Activated CD8-positive, alpha-beta memory T cell treated with anti-CD3 and anti-CD28 coated beads, Interleukin-2, amount 10 ng/mL, durations not matched to agents 7 days and 5 days (primary cell): ENCODE measurements around the gene TIAM1. TPM values are rescaled to one million over a fixed set of nuclear protein-coding genes. Genes with fewer than 3 reads are reported as not detected.
A peak's percentile ranks its signal among the peaks of the same experiment; 100 is the strongest.

Source experiments
- ATAC-seq: fragments of 150-1000 bp; cut with Tn5 transposase; one replicate; pipeline ENCODE4 v1.10.0; 2021; ENCODE audit warnings: moderate library complexity
- CTCF ChIA-PET: fragments of 350-600 bp; sonication (Branson Sonifier 250); formaldehyde crosslinking; loops from one replicate; lab custom pipeline; 2021; ENCODE audit warnings: antibody characterized with exemption; lab: Charles Lee
- DNase-seq: peaks from one replicate; pipeline ENCODE4 v3.0.0-alpha.2; 2020
- H3K27ac Mint-ChIP-seq: one replicate; pipeline ENCODE4 v1.8.0; 2021; ENCODE audit warnings: mild to moderate bottlenecking, mixed read lengths
- H3K27me3 Mint-ChIP-seq: one replicate; pipeline ENCODE4 v1.8.0; 2021; ENCODE audit warnings: mixed read lengths
- H3K36me3 Mint-ChIP-seq: one replicate; pipeline ENCODE4 v1.8.0; 2021; ENCODE audit warnings: mild to moderate bottlenecking, mixed read lengths
- H3K4me1 Mint-ChIP-seq: one replicate; pipeline ENCODE4 v1.8.0; 2021; ENCODE audit warnings: mixed read lengths
- H3K4me3 Mint-ChIP-seq: one replicate; pipeline ENCODE4 v1.8.0; 2021; ENCODE audit warnings: mild to moderate bottlenecking, moderate library complexity, mixed read lengths
- H3K9me3 Mint-ChIP-seq: one replicate; pipeline ENCODE4 v1.8.0; 2022; ENCODE audit warnings: low read depth, mixed read lengths
- total RNA-seq, 2 experiments: library from RNA; stranded (reverse); gene quantifications; one replicate each; pipeline ENCODE4 v1.2.3, GENCODE V29; 2021

TIAM1 gene
- 10 to 100 TPM; 18.8 to 20.5 TPM for total RNA-seq

DNA sequence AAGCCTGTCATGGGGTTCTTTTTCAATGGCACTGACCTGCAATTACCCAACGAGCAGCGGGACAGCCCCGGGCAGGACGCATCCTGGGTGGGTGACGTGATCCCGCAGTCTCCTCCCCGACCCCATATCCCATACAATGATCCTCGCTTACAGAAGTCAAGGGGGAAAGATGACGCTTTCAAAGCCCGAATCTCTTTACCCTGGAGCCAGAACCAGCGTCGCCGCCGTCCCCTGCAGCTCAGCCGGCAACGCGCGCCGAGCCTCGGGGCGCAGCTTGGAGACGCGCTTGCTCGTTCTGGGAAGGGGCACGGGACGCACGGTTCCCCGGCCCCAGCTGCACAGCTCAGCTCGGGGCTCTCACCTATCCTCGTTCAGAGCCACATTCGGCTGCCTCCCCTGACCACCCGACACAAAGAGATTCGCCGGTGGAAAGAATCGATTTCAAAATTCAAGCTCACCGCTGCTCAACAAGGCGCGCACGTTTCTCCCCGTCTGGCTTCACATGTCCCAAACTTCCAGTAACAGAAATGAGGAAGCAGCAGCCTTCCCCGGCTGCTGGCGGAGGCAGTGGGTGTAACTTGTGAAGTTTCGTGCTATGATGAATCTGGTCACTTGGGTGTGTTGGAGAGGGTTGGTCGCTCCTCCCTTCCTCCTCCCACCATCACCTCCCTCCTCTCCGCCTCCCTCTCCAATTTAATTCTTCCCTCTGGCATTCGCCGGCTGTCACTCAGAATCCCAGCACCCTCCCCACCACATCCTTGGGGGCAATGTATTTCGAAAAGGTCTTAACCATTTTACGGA is at the start of gene TIAM1:
Gene TIAM1, minus strand, starts transcription at position 582 of the 801 bp plus-strand sequence. CDS start 77,289 bp downstream, outside the sequence.
- ATAC-seq (peak; percentile 53), DNase-seq (no peak)
- CTCF ChIA-PET = interaction anchor here (1.1 to 1.4 kb wide), 4 partner anchors 9 to 103 kb away, joined by 3 to 5 read pairs (median 4); no protein-coding TSS in a partner anchor
- Mint-ChIP-seq H3K36me3 (peaks cover 2% of the 10 kb centered on the region), H3K4me1 (peaks cover 43% of the 10 kb centered on the region), H3K27me3 (peaks cover 73% of the 10 kb centered on the region), H3K4me3 (peak within 1 kb of the TSS; percentile 80), H3K9me3 (no peaks in the 10 kb centered on the region), H3K27ac (peak within 1 kb of the TSS; percentile 42)

DNA sequence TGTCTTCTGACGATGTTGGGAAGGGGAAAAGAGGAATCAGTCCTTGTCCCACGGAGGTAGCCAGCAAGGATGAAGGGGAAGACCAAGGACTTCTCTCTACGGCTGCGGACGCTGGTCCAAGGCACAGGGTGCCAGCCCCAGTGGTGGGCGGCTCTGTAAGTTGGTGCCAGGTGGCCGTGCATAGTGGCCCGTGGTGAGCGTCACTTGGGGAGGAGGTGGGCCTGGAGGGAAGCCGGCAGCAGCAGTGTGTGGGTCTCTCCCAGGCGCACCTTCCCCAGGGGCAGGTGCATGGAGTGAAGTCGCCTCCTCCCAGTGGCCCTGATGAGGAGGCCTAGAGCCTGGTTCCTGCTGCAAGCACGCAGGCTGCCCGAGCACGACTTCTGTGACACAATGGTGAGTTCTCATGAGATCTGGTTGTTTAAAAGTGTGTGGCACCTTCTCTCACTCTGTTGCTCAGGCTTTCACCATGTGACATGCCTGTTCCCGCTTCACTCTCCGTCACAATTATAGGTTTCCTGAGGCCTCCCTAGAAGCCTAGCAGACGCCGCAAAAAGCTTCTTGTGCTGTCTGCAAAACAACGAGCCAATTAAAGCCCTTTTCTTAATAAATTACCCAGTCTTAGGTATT is 43.6 kb upstream of the TIAM1 start:
- H3K27ac Mint-ChIP-seq = no peak overlapping the region
- no peaks in the 10 kb centered on the region for H3K9me3 Mint-ChIP-seq
- DNase-seq (no peak), ATAC-seq (no peak)
- no peaks in the 10 kb centered on the region for H3K4me1 Mint-ChIP-seq
- peaks cover 5% of the 10 kb centered on the region for H3K27me3 Mint-ChIP-seq
- no peak overlapping the region for H3K4me3 Mint-ChIP-seq
- H3K36me3 Mint-ChIP-seq = no peaks in the 10 kb centered on the region
- CTCF ChIA-PET = interaction anchor here (1.4 kb wide), 1 partner anchor 24 kb away, joined by 3 read pairs; no protein-coding TSS in a partner anchor

DNA sequence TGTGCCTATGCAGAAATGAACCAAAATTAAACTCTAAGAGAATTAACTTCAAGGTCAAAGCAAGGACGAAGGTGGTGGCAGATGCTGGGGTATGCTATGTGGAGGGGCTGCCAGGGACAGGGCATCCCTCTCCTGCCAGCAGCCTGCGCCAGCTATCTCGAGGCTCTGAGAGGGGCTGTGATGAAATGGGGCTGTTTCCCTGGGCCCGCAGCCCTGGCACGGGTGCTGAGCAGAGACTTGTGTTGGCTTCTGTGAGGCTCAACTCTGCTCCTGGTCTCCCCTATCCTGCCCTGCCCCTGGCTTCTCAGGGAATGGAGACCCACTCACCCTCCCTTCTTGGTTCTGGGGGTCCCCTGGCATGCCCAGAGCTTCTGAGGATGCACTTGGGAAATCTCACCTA is 41.9 kb upstream of the TIAM1 start:
- H3K9me3 Mint-ChIP-seq = no peaks in the 10 kb centered on the region
- ATAC-seq = no peak

DNA sequence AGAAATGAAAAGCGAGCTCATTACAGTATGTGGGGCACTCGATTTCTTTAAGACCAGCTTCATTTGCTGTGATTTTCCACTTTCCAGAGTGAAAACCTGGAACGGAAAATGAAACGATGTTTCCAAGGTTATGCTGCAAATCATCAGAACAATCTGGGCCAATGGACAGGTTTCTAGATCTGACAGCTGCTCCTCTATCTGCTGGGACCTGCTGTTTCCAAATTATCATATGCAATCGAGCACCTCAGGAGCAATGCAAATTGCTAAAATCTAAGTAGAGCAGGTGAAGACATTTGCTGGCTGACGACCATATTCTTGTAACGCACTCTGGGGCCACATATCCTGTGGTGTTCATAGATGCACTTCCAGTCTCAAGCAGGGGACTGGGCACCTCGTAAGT is 39.7 kb upstream of the TIAM1 start:
- H3K27me3 Mint-ChIP-seq = peaks cover 12% of the 10 kb centered on the region
- no peaks in the 10 kb centered on the region for H3K36me3 Mint-ChIP-seq
- H3K4me1 Mint-ChIP-seq = no peaks in the 10 kb centered on the region
- no peaks in the 10 kb centered on the region for H3K9me3 Mint-ChIP-seq
- CTCF ChIA-PET = interaction anchor here (1.9 kb wide), 1 partner anchor 204 kb away, joined by 5 read pairs; no protein-coding TSS in a partner anchor
- no peak overlapping the region for H3K27ac Mint-ChIP-seq
- no peak overlapping the region for H3K4me3 Mint-ChIP-seq
- DNase-seq (no peak), ATAC-seq (no peak)

More for the DNA sequence above, 41.9 kb upstream of the TIAM1 start:
- H3K4me1 Mint-ChIP-seq = no peaks in the 10 kb centered on the region
- no peak overlapping the region for H3K27ac Mint-ChIP-seq
- no peaks in the 10 kb centered on the region for H3K36me3 Mint-ChIP-seq
- no peak overlapping the region for H3K4me3 Mint-ChIP-seq
- DNase-seq = no peak
- CTCF ChIA-PET = interaction anchor here (1.4 to 1.9 kb wide), 2 partner anchors 23 to 202 kb away, joined by 3 to 5 read pairs; no protein-coding TSS in a partner anchor
- H3K27me3 Mint-ChIP-seq = peaks cover 11% of the 10 kb centered on the region

DNA sequence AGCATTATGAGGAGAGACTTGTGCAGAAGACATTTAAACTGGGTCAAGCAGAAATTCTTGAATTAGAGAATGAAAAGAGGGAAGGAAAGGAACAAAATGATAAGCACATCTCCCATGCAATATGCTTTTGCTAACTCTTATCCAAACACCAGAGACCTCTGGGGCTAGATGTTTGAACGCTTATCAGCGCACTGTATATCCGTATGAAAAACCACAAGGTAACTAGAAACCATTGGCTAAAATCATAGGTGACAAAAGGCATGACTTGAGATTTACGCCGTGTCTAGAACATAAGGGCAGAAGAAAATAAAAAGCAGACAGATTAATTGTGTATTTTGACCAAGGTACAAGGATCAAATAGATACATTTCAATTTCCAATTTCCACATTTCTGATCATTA is 38.0 kb upstream of the TIAM1 start:
- CTCF ChIA-PET = no interaction called here
- no peaks in the 10 kb centered on the region for H3K36me3 Mint-ChIP-seq
- DNase-seq = no peak

GRCh38 chr21:31376301-31376700 is 32.2 kb upstream of the TIAM1 start:
- CTCF ChIA-PET = interaction anchor here (0.6 kb wide), 1 partner anchor 194 kb away, joined by 3 read pairs; no protein-coding TSS in a partner anchor
- no peak overlapping the region for H3K4me3 Mint-ChIP-seq

More for the DNA sequence above, 38.0 kb upstream of the TIAM1 start:
- Mint-ChIP-seq H3K4me1 (no peaks in the 10 kb centered on the region), H3K9me3 (peaks cover 2% of the 10 kb centered on the region), H3K27me3 (peaks cover 15% of the 10 kb centered on the region), H3K4me3 (no peak overlapping the region), H3K27ac (no peak overlapping the region)
- no peak for ATAC-seq

GRCh38 chr21:31374395-31374794 is 30.3 kb upstream of the TIAM1 start:
- Mint-ChIP-seq H3K27ac (no peak overlapping the region), H3K9me3 (peaks cover 2% of the 10 kb centered on the region), H3K4me3 (no peak overlapping the region), H3K27me3 (peaks cover 15% of the 10 kb centered on the region), H3K36me3 (no peaks in the 10 kb centered on the region), H3K4me1 (no peaks in the 10 kb centered on the region)
- no peak for DNase-seq
- no peak for ATAC-seq
- CTCF ChIA-PET = no interaction called here

More at GRCh38 chr21:31376301-31376700, 32.2 kb upstream of the TIAM1 start:
- peaks cover 19% of the 10 kb centered on the region for H3K27me3 Mint-ChIP-seq
- no peaks in the 10 kb centered on the region for H3K36me3 Mint-ChIP-seq
- no peaks in the 10 kb centered on the region for H3K4me1 Mint-ChIP-seq
- ATAC-seq (no peak), DNase-seq (no peak)
- no peak overlapping the region for H3K27ac Mint-ChIP-seq
- H3K9me3 Mint-ChIP-seq = peaks cover 2% of the 10 kb centered on the region

DNA sequence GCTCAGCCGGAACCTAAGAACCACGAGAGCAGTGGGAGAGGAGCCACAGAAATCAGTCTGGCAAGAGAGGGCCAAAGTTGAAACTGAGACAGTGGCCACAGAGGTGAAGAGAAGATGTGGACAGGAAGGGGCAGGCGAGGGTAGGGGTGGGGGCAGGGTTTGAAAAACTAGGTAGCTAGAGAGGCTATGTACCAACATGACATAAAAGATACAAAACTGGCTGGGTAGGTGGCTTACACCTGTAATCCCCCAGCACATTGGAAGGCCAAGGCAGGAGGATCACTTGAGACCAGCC is 28.4 kb upstream of the TIAM1 start:
- DNase-seq = no peak
- no peak for ATAC-seq
- Mint-ChIP-seq H3K9me3 (peaks cover 2% of the 10 kb centered on the region), H3K27ac (no peak overlapping the region), H3K36me3 (peaks cover 1% of the 10 kb centered on the region), H3K4me1 (no peaks in the 10 kb centered on the region), H3K27me3 (peaks cover 14% of the 10 kb centered on the region), H3K4me3 (no peak overlapping the region)
- CTCF ChIA-PET = no interaction called here

- ATAC-seq (no peak), DNase-seq (no peak)
- H3K9me3 Mint-ChIP-seq = no peaks in the 10 kb centered on the region
Measured at GRCh38 chr21:31371715-31372470, 27.8 kb upstream of the TIAM1 start.

GRCh38 chr21:31370893-31371544 is 27.0 kb upstream of the TIAM1 start:
- DNase-seq = no peak
- CTCF ChIA-PET = no interaction called here
- Mint-ChIP-seq H3K4me3 (no peak overlapping the region), H3K36me3 (peaks cover 5% of the 10 kb centered on the region), H3K27ac (no peak overlapping the region), H3K27me3 (peaks cover 11% of the 10 kb centered on the region), H3K9me3 (no peaks in the 10 kb centered on the region), H3K4me1 (peaks cover 3% of the 10 kb centered on the region)
- no peak for ATAC-seq

More at GRCh38 chr21:31371715-31372470, 27.8 kb upstream of the TIAM1 start:
- no peak overlapping the region for H3K27ac Mint-ChIP-seq
- no peaks in the 10 kb centered on the region for H3K4me1 Mint-ChIP-seq
- CTCF ChIA-PET = no interaction called here
- H3K36me3 Mint-ChIP-seq = peaks cover 1% of the 10 kb centered on the region
- H3K27me3 Mint-ChIP-seq = peaks cover 11% of the 10 kb centered on the region
- no peak overlapping the region for H3K4me3 Mint-ChIP-seq

DNA sequence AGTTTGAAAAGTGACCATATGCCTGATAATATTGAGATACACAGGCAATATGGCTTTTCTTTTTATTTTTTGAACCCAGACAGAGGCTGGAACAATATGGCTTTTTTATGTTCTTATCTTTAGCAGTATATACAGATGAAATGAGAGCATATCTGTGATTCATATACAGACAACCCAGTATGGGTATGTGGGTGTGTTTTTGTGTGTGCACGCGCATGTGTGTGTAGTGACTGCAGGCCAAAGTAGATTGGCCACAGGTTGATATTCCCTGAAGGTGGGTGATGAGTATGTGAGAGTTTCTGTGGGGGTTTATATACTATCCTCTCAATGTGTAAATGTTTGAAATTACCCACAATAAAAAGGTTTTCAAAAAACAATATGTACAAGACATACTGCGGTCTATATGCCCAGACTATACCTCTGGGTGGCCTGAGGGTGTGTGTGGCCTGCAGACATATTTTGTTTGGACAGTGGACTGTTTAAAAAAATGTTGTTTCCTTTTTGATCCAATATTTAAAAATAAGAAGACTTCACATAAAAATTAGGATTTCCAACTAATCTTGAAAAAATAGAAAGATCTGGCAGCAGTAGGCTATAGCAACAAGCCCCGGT is 26.3 kb upstream of the TIAM1 start:
- ATAC-seq = no peak
- Mint-ChIP-seq H3K27me3 (peaks cover 11% of the 10 kb centered on the region), H3K9me3 (no peaks in the 10 kb centered on the region), H3K4me3 (no peak overlapping the region), H3K27ac (no peak overlapping the region), H3K36me3 (peaks cover 5% of the 10 kb centered on the region), H3K4me1 (peaks cover 3% of the 10 kb centered on the region)
- DNase-seq = no peak
- CTCF ChIA-PET = no interaction called here

DNA sequence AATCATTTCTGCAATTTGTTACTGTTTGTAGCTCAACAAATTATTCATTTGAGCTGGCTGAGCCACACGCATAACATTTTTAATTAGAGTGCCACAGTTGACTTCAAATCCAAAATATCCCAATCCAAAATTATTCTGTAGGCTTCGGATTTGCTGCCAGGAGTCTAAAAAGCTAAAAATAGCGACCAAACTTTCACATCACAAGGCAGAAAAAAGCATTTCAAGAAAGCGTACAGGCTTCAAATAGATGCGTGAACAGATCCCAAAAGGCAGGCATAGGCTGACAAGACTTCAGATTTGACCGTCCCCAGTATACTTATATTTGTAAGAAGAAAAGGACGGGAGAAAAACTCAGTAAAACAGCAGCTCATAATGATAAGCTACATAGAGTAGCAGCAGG is 24.3 kb upstream of the TIAM1 start:
- ATAC-seq = no peak
- CTCF ChIA-PET = no interaction called here
- no peak for DNase-seq
- Mint-ChIP-seq H3K4me3 (no peak overlapping the region), H3K27ac (no peak overlapping the region), H3K9me3 (no peaks in the 10 kb centered on the region), H3K27me3 (peaks cover under 1% of the 10 kb centered on the region), H3K4me1 (peaks cover 21% of the 10 kb centered on the region), H3K36me3 (peaks cover 10% of the 10 kb centered on the region)
